GM12891 (cell line): ENCODE results near the gene EIF3CL.
"Not testable (repeated sequence)": the region's sequence is repeated elsewhere in the genome, so short reads cannot be mapped to it uniquely, and the experiment has no call there.

Source experiments
- PAX5 ChIP-seq: IDR thresholded peaks from 2 replicates; pipeline ENCODE4 v1.6.1; 2011; ENCODE audit warnings: low read length, moderate library complexity, mild to moderate bottlenecking; ENCODE audit not compliant: insufficient read depth, severe bottlenecking
- POLR2A ChIP-seq: IDR thresholded peaks from 2 replicates; pipeline ENCODE4 v1.6.1; 2011; ENCODE audit warnings: low read depth, low read length, control low read depth
- POLR2AphosphoS5 ChIP-seq: IDR thresholded peaks from 2 replicates; pipeline ENCODE4 v1.6.1; 2011; ENCODE audit warnings: low read depth, low read length, control low read depth
- POU2F2 ChIP-seq: IDR thresholded peaks from 2 replicates; pipeline ENCODE4 v1.6.1; 2011; ENCODE audit warnings: low read depth, mild to moderate bottlenecking, control low read depth, low read length, moderate library complexity
- SPI1 ChIP-seq: IDR thresholded peaks from 2 replicates; pipeline ENCODE4 v1.6.1; 2011; ENCODE audit warnings: low read depth, low read length, control low read depth
- TAF1 ChIP-seq: IDR thresholded peaks from 2 replicates; pipeline ENCODE4 v1.6.1; 2011; ENCODE audit warnings: low read depth, low read length, control low read depth

- not testable (repeated sequence) for TF ChIP-seq POLR2AphosphoS5, TAF1, POLR2A, PAX5, POU2F2, SPI1
These were observed 17.6 kb upstream of the EIF3CL start for GRCh38 chr16:28421071-28421750.
